Pulmonary artery endothelial cell (primary cell): Measurements from ENCODE around the gene ASS1. TPM values are rescaled to one million over a fixed set of nuclear protein-coding genes. Genes with fewer than 3 reads are reported as not detected.

Source experiments
- DNase-seq: peaks from one replicate; pipeline ENCODE4 v3.0.0-alpha.2; 2011; ENCODE audit warnings: low read depth, low spot score
- total RNA-seq: library from RNA; depleted of rRNA; stranded (reverse); fragments of >200 nt; gene quantifications from 2 replicates; pipeline ENCODE4 v1.2.3, GENCODE V29; 2014

ASS1 gene
- total RNA-seq, 1 donor from 2014 or later = 6.9 TPM

- DNase-seq = no peak
Measured at GRCh38 chr9:130418776-130419175, 26.0 kb upstream of the ASS1 start.

GRCh38 chr9:130419521-130420035 lies 25.2 kb upstream of the ASS1 start:
- no peak for DNase-seq

DNA sequence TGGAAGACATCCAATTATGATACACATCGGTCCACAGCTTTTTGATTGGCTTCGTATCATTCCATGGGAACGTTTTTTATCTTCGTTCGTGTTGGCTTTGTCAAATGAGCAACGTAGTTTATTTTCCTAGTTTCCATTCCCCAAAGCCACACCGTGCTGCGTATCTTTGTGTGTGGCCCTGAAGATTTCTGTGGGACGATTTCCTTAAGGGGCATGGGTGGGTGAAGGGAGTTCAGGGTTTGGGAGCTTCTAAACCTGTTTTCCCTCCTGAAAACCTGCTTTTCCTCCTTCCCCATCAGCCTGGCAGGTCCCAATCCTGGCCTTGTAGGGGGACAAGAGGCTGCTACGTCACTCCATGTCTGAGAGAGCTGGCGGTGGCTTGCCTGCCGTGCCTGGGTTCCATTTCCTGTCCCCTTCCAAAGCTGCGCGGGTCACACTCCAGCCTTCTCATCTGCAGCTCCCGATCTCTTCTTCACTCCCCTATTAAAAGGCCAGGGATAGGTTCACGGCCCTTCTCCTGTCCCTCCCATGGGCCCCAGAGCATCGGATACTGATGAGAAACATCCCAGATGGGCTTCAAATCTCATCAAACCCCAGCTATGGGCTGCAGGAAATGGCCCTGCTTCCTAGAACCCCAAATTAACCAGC lies 23.5 kb upstream of the ASS1 start:
- no peak for DNase-seq

DNA sequence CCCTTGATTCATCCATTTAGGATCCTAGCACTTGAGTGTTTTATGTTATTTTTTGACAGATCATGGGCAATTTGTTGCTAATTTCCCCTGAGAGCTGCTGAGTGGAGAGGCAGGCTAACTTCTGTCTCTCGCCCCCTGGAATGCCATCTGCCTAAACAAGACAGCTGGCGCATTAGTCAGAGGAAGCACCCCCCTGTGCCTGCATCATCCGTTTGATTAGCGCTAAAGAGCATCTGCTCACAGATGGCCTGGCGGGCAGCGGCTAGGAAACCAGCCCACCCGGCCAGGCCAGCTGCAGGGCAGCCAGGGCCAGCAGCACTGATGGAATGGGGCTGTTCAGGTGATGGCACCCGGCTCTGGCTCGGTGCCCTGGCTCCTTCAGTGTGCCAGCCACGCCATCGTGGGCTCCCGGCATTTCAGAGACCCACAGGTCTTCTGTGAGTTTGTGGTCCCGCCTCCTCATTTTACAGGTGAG lies 22.9 kb upstream of the ASS1 start:
- no peak for DNase-seq

- DNase-seq = no peak
Measured at GRCh38 chr9:130422546-130422945, 22.2 kb upstream of the ASS1 start.

DNA sequence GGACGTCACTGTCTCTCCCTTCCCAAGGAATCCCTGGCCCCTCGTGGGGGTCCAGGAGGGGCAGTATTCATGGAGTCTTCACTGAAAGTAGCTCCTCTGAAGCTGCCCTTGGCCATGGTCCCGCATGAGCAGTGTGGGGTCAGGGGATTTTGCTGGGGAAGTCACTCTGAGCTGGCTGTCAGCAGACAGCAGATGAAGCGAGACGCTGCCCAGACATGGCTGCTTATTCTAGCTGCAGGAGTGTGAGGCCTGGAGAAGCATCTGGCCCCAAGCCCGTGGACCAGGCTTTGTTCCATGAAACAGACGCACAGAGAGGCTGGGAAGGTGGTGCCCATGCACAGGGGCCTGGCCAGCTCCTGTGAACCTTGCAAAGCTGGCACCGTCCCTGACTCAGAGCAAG lies 21.5 kb upstream of the ASS1 start:
- DNase-seq = no peak

DNA sequence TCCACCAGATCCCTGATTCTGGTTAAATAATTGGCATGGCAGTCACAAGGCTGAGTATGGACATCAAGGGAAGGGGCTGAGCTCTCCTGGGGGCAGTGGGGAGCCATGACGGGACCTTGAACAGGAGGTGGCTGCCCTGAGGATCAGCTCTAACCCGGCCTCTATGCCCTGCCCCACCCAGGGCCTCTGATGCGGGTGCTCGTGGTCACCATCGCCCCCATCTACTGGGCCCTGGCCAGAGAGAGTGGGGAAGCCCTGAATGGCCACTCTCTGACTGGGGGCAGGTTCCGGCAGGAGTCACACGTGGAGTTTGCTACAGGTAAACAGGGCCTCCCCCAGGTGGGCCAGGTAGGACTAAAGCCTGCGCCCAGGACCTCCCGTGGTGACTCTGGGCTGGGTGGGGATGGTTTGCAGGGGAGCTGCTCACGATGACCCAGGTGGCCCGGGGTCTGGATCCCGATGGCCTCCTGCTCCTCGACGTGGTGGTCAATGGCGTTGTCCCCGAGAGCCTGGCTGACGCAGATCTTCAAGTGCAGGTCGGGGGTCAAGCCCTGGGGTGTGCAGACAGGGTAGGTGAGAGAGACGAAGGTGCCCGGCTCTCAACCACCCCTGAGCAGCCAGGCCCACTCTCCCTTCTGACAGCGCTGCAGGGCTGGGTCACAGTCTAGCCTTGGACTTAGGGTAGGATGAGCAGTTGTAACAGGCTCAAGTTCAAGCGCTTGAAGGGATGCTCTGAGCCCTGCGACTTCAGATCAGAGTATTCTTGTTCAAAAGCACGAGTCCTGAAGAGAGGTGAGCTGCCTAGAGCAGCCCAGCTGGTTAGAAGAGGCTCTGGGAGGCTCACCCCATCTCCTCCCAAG lies 19.9 kb upstream of the ASS1 start:
- no peak for DNase-seq

GRCh38 chr9:130425741-130426466 lies 18.9 kb upstream of the ASS1 start:
- DNase-seq = no peak

GRCh38 chr9:130426467-130426773 lies 18.3 kb upstream of the ASS1 start:
- no peak for DNase-seq

- DNase-seq = peak; percentile 56
Measured at GRCh38 chr9:130426883-130427282, 17.9 kb upstream of the ASS1 start.

- DNase-seq = no peak
Measured at GRCh38 chr9:130427326-130427725, 17.4 kb upstream of the ASS1 start.

DNA sequence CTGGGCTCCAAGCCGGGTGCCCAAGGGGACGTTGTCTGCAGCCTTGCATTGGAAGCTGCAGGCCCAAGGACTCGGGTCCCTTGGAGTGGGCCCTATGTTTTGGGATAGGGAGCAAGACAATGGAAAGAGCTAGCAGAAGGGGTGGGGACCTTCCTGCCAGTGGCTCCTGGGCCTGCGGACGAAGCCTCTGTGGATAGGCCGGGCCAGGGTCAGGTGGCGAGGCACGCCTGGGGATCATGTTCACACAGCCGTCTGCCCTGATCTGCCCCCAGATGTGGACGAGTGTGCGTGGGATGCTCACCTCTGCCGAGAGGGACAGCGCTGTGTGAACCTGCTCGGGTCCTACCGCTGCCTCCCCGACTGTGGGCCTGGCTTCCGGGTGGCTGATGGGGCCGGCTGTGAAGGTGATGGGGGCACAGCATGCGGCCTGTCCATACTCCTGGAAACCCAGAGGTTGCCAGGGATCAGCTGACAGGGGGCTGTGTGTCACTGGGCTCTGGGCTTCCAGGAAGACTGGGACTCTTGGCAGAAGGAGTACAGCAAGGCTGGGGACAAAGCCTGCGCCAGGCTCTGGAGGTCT lies 16.6 kb upstream of the ASS1 start:
- DNase-seq = no peak

DNA sequence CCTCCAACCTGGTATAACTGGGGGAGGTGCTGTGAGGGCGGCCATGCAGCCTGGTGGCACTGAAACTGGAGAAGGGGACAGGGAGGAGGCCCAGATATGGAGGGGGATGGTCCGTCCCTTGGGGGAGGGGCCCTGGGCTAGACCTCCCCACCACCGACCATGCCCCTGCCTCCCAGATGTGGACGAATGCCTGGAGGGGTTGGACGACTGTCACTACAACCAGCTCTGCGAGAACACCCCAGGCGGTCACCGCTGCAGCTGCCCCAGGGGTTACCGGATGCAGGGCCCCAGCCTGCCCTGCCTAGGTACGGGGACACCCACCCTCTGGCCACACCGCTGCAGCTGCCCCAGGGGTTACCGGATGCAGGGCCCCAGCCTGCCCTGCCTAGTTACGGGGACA lies 15.4 kb upstream of the ASS1 start:
- no peak for DNase-seq

GRCh38 chr9:130429831-130430230 lies 14.9 kb upstream of the ASS1 start:
- no peak for DNase-seq

GRCh38 chr9:130430232-130430631 lies 14.5 kb upstream of the ASS1 start:
- no peak for DNase-seq

DNA sequence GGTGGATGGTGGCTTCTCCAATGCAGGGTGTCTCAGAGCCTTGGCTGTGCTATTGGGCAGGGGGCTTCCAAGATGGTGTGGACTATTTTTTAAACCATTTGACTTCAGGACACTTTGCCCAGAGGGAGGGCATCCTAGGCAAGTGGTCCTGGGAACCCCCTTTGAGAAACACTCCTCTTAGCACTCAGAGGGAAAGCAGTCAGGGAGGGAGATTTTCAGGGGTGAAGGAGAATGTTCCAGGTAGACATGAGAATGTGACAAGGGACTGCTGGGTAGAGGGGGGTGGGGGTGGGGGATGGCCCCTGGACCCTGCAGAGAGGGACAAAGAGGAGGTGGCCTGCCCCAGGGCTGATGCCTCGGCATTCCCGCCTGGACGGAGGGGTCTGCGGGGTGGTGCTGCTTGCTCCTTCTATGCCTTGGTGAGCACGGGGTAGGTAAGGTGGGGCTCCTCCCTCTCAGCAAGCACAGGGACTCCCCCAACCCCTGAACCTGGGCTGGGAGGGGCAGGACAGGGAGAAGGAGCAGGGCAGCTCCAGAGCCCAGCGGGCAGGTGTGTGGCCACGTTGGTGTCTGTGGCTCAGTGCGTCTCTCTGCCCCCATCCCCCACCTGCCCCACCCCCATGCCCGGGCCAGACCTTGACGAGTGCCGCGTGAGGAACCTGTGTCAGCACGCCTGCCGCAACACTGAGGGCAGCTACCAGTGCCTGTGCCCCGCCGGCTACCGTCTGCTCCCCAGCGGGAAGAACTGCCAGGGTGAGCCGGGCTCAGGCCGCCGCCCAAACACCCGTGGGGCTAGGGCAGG lies 13.8 kb upstream of the ASS1 start:
- DNase-seq = no peak

GRCh38 chr9:130431536-130432303 lies 13.0 kb upstream of the ASS1 start:
- no peak for DNase-seq

DNA sequence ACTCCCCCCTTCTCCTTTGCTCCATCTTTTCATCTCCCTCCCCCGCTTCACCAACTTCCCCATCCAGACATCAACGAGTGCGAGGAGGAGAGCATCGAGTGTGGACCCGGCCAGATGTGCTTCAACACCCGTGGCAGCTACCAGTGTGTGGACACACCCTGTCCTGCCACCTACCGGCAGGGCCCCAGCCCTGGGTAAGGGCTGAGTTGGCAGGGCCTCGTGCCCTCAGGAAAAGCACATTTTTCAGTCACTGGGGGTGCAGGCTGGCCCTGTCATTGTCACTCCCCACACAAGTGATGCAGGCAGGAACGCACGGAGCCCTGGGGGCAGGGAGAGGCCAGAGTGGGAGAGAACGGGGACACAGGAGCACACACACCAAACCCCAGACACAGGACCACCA lies 12.4 kb upstream of the ASS1 start:
- no peak for DNase-seq

DNA sequence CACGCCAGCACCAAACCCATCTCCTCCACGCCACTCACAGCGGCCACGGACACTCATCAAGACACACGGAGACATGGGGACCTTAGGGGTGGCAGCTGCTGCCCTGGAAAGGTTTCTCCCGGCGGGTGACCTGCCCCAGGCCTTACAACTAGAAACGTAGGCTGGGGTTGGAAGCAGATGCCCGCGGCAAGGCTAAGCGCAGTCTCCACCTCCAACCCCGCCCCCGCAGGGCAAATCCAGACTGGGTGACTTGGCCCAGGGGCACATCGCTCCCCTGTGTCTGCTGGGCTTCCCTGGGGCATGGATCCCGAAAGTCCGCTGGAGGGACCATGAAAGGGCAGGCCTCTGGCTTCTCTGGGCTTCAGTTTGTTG lies 12.0 kb upstream of the ASS1 start:
- no peak for DNase-seq
